GM21717 (cell line): ENCODE data around the gene BMF.

ENCODE experiments used
- ATAC-seq: cut with Tn5 transposase; IDR thresholded peaks from one replicate; pipeline ENCODE4 v1.9.1; 2021; ENCODE audit warnings: mild to moderate bottlenecking, moderate library complexity; ENCODE audit not compliant: unreplicated experiment

The BMF gene

GRCh38 chr15:40052604-40053003, 56.1 kb downstream of the BMF start:
- no peak for ATAC-seq

- no peak for ATAC-seq
Measured at GRCh38 chr15:40051616-40052415, 56.9 kb downstream of the BMF start.

- no peak for ATAC-seq
Measured at GRCh38 chr15:40050788-40051470, 57.8 kb downstream of the BMF start.

GRCh38 chr15:40048926-40049475, 59.7 kb downstream of the BMF start:
- no peak for ATAC-seq

DNA sequence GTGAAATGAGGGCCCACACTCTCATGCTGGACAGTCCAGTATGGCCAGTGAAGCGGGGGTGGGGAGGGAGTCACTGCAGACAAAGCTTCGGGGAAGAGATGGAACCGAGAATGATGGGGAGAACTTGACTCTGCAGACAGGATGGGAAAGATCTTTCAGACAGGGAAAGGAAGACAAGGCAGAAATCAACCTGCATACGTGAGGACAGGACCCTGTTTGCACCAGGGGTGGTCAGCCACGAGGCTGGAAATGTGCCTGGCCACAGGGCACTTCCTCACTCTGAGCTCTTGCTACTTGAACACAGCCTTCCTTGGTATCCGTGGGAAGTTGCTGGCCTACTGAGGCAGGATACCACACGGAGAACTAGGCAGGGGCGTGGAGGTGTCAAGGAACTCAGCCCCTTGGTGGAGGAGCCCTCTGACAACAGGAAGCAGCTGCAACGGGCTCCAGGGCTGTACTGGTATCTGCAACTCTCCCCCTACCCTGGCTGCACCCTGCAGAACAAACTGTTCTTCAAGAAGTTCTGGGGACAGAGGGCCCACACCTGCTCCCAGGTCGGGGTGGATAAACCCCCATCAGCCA, 60.4 kb downstream of the BMF start:
- ATAC-seq, result no peak

- peak; percentile 65 for ATAC-seq
Measured at GRCh38 chr15:40047415-40048210, 61.1 kb downstream of the BMF start.

GRCh38 chr15:40046721-40047414, 61.8 kb downstream of the BMF start:
- no peak for ATAC-seq

DNA sequence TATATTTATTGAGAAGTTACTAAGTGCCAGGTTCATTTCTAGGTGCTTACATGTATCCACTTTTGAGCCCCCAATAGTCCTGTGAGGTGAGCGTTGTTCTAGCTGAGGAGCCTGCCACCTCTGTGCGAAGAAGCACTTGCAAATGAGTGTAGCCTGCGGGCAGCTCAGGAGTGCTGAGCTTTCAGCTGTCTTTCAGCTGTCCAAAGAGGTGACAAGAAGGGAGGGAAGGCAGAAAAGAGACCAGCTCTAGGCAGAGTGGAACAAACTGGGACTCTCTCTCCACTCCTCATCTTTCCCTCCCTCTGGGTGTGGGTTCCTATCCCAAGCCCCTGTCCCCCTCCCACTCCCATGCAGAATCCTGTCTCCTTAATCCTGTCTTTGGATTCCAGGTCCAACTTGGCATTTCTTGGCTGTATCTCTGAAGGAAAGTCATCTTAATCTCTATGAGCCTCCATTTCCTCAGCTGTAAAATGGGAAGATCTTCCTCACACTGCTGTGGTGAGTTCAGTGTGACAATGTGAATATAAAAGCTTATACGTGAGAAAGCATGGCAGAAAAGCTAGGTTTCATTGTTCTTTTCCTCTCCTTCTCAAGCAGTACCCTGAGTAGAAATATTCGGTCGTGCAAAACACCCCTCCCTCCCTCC, 63.0 kb downstream of the BMF start:
- ATAC-seq, result no peak

- peak; percentile 64 for ATAC-seq
Measured at GRCh38 chr15:40044717-40045571, 63.7 kb downstream of the BMF start.

DNA sequence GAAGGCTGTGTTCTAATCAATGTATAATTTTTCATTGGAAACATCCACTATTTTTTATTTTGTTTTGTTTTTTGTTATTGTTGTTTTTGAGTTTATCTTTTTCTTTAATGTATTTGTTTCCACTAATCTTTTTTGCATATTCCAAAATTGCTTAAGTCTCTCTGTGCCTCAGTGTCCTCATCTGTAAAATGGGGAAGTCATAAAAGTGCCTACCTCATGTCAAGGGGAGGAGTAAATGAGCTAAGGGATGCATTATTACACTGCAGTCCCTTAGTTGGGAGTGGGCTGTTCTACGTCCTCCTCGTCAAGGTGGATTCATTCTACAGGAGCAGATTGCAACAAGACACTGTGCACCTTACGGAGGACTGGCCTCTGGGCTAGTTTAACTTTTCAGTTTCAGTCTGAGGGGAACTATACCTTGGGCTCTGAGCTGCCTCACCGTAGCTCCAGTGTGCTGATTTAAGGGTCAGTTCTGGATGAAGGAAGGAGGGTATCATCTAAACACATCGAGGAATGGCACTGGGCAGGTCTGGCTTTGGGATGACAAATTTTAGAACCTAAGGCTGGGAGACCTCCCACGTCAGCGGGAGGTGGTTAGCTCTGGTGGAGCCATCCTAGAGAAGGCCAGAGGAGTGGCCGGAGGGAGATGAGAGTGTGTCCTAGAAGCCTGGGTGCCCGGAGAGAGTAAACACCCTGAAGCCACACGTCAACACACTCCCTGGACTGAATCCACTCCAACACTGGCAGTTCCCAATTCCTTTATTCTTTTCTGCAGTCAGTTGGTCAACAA, 64.6 kb downstream of the BMF start:
- ATAC-seq, result no peak

GRCh38 chr15:40042791-40043320, 65.8 kb downstream of the BMF start:
- ATAC-seq, result no peak

- no peak for ATAC-seq
Measured at GRCh38 chr15:40040770-40041169, 67.9 kb downstream of the BMF start.

- no peak for ATAC-seq
Measured at GRCh38 chr15:40040293-40040635, 68.4 kb downstream of the BMF start.

DNA sequence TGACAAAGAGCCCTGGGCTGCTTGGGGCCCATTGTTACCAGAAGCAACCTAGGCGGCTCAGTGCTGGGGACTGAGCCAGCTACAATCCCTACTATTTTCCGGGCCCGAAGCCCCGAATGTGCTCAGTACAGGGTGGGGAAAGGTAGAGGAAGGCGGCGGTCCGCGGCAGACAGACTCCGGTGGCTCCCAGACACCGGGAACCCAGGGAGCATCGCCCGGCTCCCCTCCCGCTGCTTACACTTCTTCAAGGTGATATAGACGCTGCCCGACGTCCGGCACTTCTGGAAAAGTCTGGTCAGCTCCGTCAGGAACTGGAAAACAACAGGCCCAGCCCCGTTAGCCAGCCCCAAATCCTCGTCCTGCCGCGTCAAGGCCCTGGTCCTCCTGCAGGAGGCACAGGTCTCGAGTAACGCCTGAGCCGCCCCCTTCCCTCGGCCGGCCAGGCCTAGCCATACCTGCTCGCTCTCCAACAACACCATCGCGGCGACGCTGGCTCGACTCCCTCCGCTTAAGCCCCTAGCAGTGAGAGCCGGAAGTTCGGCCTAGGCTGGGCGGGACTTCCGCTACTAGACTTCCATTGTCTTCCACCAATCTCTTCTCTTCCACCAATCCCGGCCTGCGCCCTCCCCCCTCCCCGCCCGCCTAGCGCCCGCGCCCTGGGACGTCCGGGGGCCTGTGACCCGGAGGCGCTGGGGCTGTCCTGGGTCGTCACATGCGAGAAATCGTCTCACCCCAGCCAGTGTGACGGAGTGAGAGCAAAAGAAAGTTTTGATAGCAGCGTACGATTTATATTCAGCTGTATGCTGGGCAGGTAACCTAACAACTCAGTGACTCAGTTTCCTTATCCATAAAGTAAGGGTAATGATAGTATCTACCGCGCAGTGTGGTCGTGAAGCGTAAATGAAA, 69.8 kb downstream of the BMF start, which contains the start of gene SRP14:
SRP14 (minus strand) TSS at position 544 of the 906 bp plus-strand sequence; CDS start at position 479, 65 bp downstream.
- ATAC-seq, result peak; percentile 92

DNA sequence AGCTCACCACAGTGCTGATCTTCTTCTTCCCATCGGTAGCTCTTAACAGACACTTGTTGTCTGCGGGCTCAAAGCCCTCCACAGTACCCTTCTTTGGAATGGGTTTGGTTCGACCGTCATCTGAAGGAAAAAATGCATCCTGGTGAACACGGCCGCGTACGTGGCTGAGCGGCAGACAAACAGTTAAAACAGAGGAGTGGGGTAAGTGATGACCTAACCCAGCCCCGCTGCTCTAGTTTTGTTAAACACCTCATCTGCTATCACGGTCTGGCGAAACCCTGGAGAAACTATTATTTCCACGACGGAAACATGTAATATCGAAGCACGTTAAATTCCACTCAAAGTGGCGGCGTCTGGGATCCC, 70.4 kb downstream of the BMF start:
- no peak for ATAC-seq
